GM10248 (cell line): Measurements from ENCODE around the gene SDHB.
A peak's percentile ranks its signal among the peaks of the same experiment; 100 is the strongest.

Experiments used
- CTCF ChIA-PET: fragments of 300-600 bp; sonication (Branson Sonifier 250); formaldehyde crosslinking; extraction: SDS; loops from one replicate; lab custom pipeline; 2021; ENCODE audit warnings: antibody characterized with exemption; lab: Yijun Ruan, JAX
- POLR2A ChIA-PET: fragments of 350-650 bp; sonication (Branson Sonifier 250); formaldehyde crosslinking; extraction: SDS; loops from one replicate; lab custom pipeline; 2020; ENCODE audit warnings: antibody characterized with exemption; lab: Yijun Ruan, JAX
- DNase-seq: peaks from one replicate; pipeline ENCODE4 v3.0.0; 2012; ENCODE audit errors: extremely low spot score
- TF ChIP-seq, protein P1 (sequence below): IDR thresholded peaks from 2 replicates; pipeline ENCODE4 v1.5.1; 2012; ENCODE audit warnings: mild to moderate bottlenecking, low read depth; ENCODE audit errors: extremely low read depth, missing control alignments, control extremely low read depth

SDHB gene

DNA sequence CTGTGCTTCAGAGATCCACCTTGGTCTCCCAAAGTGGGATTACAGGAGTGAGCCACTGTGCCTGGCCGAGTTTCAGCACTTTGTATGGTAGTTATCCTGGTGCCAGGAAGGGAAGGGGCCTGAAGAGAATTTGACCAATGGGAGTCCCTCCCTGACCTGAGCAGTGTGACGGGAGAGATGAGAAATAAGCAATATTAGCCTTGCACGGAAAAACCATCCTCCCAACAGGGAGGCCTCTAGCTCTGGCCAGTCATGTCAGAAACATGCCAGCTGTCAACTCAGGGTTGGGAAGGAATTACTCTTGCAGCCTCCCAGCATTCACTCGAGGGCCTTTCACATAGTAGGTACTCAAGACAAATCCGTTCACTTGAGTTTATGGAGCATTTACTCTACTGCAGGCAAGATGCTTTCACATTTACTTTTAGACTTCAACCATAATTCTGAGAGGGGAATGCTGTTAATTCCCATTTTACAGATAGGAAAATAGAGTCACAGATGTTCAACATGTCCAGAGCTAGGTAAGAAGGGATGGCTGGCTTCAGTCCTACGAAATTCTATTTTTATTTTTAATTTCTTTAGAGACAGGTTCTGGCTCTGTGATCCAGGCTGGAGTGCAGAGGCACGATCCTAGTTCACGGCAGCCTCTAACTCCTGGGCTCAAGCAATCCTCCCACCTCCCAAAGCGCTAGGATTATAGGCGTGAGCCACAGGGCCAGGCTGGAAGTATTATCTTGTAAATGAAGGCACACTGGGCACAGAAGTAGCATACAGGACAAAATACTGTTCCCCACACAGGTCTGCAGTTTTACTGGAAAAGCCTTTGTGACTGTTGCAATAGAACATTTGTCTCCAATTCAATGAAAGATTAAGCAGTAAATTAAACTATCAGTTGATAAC is 38.9 kb downstream of the SDHB start:
- ChIA-PET POLR2A (no interaction called here), CTCF (interaction anchor here (1.3 to 3.1 kb wide), 3 partner anchors 8 to 55 kb away, joined by 3 to 16 read pairs (median 7); no protein-coding TSS in a partner anchor)
- TF ChIP-seq, protein P1, sequence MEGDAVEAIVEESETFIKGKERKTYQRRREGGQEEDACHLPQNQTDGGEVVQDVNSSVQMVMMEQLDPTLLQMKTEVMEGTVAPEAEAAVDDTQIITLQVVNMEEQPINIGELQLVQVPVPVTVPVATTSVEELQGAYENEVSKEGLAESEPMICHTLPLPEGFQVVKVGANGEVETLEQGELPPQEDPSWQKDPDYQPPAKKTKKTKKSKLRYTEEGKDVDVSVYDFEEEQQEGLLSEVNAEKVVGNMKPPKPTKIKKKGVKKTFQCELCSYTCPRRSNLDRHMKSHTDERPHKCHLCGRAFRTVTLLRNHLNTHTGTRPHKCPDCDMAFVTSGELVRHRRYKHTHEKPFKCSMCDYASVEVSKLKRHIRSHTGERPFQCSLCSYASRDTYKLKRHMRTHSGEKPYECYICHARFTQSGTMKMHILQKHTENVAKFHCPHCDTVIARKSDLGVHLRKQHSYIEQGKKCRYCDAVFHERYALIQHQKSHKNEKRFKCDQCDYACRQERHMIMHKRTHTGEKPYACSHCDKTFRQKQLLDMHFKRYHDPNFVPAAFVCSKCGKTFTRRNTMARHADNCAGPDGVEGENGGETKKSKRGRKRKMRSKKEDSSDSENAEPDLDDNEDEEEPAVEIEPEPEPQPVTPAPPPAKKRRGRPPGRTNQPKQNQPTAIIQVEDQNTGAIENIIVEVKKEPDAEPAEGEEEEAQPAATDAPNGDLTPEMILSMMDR = no peak
- DNase-seq = no peak

DNA sequence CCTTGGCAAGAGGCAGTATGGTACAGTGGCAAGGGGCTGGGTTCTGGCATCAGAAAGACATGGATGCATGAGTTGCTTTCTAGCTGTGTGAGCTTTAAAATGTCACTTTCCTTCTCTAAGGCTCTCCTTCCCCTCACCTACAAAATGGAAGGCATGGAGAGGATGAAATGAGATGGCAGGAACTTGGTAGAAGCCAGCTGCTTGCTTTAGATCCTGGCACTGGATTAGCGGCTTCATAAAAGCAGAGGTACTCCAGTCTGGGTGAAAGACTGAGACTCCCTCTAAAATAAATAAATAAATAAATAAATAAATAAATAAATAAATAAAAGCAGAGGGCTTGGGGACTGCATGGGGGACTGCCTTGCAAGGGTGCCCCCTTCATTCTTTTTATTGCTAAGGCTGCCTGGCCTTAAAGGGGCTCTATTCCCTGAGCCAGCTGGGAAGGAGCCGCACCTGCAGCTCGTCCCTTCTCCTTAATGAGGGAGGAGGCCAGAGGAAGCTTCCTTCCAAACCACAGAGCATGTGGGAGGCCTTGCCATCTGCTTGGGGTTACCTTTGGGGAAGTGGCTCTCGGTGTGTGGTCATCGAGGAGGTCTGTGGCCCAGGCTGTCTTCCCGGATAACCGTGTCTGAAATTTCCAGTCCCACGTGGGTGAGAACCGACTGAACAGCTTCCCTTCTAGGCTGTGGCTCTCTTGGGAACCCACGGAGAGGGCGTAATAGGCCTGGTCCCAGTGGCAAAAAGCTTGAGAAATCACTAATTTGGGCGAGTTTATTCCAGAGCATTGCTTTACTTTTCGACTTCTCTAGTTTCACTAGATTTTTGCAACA is 40.1 kb downstream of the SDHB start:
- ChIA-PET POLR2A (no interaction called here), CTCF (interaction anchor here (1.1 to 3.1 kb wide), 7 partner anchors 9 to 393 kb away, joined by 3 to 16 read pairs (median 3); no protein-coding TSS in a partner anchor)
- DNase-seq = peak; percentile 26
- TF ChIP-seq, protein P1 = no peak

DNA sequence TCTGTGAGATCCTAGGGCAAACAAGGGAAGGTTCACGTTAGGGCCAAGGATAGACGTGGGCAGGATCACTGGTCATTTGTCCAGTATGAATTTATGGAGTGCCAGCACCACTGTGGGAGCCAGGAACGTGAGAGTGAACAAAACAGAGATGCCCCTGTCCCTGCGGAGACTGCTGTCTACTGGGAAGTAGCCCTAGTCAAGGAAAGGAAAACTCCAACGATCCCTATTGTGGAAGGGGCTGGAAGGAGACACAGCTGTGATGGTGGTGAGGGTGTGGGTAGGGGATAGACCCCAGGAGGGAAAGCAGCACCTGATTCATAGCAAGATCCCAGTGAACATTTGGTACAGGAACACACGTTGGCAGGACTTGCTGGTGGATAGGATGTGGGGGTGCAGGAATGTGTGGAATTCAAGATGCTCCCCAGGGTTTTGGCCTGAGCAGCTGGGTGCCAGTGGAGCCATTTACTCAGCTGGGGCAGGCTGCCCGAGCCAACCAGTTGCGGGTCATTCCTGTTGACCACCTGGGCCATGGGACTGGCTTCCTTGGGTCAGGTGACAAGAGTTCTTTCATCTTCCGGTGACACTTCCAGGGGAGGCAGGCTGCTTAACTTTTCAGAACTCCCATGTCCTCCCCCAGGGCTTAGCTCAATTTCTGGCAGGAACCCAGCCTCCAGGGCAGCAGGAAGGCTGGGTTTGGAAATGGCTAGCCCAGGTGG is 40.9 kb downstream of the SDHB start:
- ChIA-PET POLR2A (no interaction called here), CTCF (interaction anchor here (0.9 to 3.1 kb wide), 8 partner anchors 10 to 392 kb away, joined by 3 to 16 read pairs (median 3); no protein-coding TSS in a partner anchor)
- TF ChIP-seq, protein P1 = no peak
- no peak for DNase-seq

DNA sequence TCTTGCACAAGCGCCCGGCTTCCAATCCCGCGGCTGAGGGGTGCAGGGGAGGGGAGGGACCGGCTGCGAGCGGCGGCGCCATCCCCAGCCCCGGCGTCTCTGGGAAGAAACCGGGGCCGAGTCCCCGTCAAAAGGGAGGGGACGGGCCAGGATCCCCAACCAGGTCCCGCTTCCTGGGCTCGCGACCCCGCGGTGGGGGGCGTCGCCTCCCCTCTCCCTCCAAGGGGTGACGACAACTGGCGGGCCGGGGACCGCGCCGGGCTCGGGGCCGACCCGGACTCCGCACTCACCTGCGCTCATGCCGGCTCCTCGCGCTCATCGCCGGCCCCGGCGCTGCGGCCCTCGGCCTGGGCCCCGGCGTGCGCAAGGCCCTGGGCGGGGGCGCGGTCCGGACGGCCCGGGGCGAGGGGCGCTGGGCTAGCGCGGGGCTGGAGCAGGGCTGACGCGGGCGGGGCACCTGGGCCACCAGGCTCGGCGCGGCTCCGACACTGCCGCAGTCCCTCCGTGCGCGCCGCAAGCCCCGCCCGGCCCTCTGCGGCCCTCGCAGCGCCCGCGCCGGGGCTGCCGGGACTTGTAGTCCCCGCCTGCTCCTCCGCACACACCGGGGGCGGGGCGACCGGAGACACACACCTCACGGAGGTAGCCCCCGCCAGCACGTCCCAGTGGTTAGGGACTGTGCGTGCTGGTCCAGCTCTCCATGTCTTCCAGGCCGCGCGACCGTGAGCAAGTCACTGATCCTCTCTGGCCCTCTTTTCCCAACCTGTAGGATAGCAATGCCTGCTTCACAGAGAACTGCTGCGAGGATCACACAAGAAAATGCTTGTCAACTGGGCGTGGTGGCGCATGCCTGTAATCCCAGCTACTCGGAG is 42.2 kb downstream of the SDHB start, which contains the start of gene ATP13A2:
Gene ATP13A2 (minus strand): TSS at position 490 of the 869 bp plus-strand sequence. CDS start 190 bp downstream, at position 300.
- DNase-seq = peak; percentile 93
- ChIA-PET CTCF (interaction anchor here (1.4 to 3.1 kb wide), 2 partner anchors 12 to 391 kb away, joined by 3 to 16 read pairs; no protein-coding TSS in a partner anchor), POLR2A (no interaction called here)
- TF ChIP-seq, protein P1 = no peak

DNA sequence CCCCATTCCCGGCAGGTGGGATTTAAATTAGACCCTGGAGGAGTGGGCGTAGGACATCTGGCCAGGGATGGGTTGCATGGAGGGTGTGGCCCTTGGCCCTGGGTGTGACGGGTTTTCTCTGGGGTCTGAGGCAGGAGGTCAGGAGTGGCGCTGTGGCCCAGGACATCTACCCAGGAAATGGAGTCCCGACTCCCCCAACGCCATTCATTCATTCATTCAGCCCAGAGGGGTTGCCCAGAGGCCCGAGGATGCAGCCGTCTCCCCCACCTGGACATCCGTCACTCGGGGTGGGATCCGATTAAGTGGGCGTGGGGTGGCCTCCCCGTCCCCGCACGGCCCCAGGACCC is 42.8 kb downstream of the SDHB start:
- ChIA-PET CTCF (interaction anchor here (1.3 to 2.3 kb wide), 3 partner anchors 10 to 59 kb away, joined by 3 to 10 read pairs (median 3); no protein-coding TSS in a partner anchor), POLR2A (no interaction called here)
- DNase-seq = no peak
- TF ChIP-seq, protein P1 = no peak
